HG03175 (cell line): ENCODE measurements around the gene PNN.
"Not testable (repeated sequence)": the region's sequence is repeated elsewhere in the genome, so short reads cannot be mapped to it uniquely, and the experiment has no call there.

ENCODE experiments used
- ATAC-seq: cut with Tn5 transposase; IDR thresholded peaks from one replicate; pipeline ENCODE4 v1.9.1; 2021; ENCODE audit warnings: mild to moderate bottlenecking, moderate library complexity; ENCODE audit not compliant: unreplicated experiment

PNN gene

GRCh38 chr14:39180553-39180952 lies 5.5 kb downstream of the PNN start:
- no peak for ATAC-seq

- no peak for ATAC-seq
Measured at GRCh38 chr14:39181026-39181692, 6.1 kb downstream of the PNN start.

- ATAC-seq = no peak
Measured at GRCh38 chr14:39181693-39182047, 6.6 kb downstream of the PNN start.

- ATAC-seq = no peak
Measured at GRCh38 chr14:39182770-39183684, 8.0 kb downstream of the PNN start.

- not testable (repeated sequence) for ATAC-seq
Measured at GRCh38 chr14:39183685-39184003, 8.6 kb downstream of the PNN start.

- no peak for ATAC-seq
Measured at GRCh38 chr14:39184628-39185255, 9.7 kb downstream of the PNN start.

GRCh38 chr14:39185256-39186049 lies 10.4 kb downstream of the PNN start:
- ATAC-seq = no peak

- no peak for ATAC-seq
Measured at GRCh38 chr14:39186941-39187525, 12.0 kb downstream of the PNN start.

GRCh38 chr14:39203659-39204606 lies 28.9 kb downstream of the PNN start:
- ATAC-seq = no peak

GRCh38 chr14:39207430-39207829 lies 32.4 kb downstream of the PNN start:
- not testable (repeated sequence) for ATAC-seq

- no peak for ATAC-seq
Measured at GRCh38 chr14:39211109-39211741, 36.2 kb downstream of the PNN start.

- ATAC-seq = no peak
Measured at GRCh38 chr14:39212034-39212433, 37.0 kb downstream of the PNN start.

GRCh38 chr14:39212693-39213092 lies 37.6 kb downstream of the PNN start:
- ATAC-seq = no peak

GRCh38 chr14:39217214-39217879 lies 42.3 kb downstream of the PNN start:
- no peak for ATAC-seq

GRCh38 chr14:39218171-39218769 lies 43.2 kb downstream of the PNN start:
- ATAC-seq = no peak

GRCh38 chr14:39219075-39219499 lies 44.0 kb downstream of the PNN start:
- ATAC-seq = peak; percentile 45

- ATAC-seq = not testable (repeated sequence)
Measured at GRCh38 chr14:39220473-39220872, 45.4 kb downstream of the PNN start.

GRCh38 chr14:39228044-39228443 lies 53.0 kb downstream of the PNN start:
- no peak for ATAC-seq
